ENCODE results near the gene SRSF1. TPM values are rescaled to one million over a fixed set of nuclear protein-coding genes. Genes with fewer than 3 reads are reported as not detected.

The SRSF1 gene
- total and polyA plus RNA-seq, 2 of the 4 experiments (the other 2 are of a cell fraction), result 190 to 357 TPM

GRCh38 chr17:58002973-58003372, 4.1 kb downstream of the SRSF1 start:
- intact Hi-C loops (cut with micrococcal nuclease), result no loop called here
- WGBS, 2 experiments (ENCODE audit: extremely low coverage in 2 of 2, insufficient read length in 1 of 2), result 100% methylated on average over 1 of the region's 2 CpGs; no CpG with 5 or more reads in 1 of the 2 experiments
- Histone ChIP-seq H4K5ac (ENCODE audit: low read depth, low read length) (no peak overlapping the region), H3K27ac (ENCODE audit: insufficient read depth, low read length) (no peak overlapping the region), H3K9me3 (ENCODE audit: control insufficient read depth, insufficient read depth, low read length) (no peaks in the 10 kb centered on the region), H3K4me3 (ENCODE audit: insufficient read depth, low read depth, low read length) (no peak overlapping the region), H3K9me1 (ENCODE audit: insufficient read depth, low read length) (no peaks in the 10 kb centered on the region), H4K8ac (ENCODE audit: low read depth in 2 of 2, low read length in 2 of 2) (no peak overlapping the region), H3K27me3 (ENCODE audit: control insufficient read depth, insufficient read depth, low read length) (no peaks in the 10 kb centered on the region), H4K91ac (ENCODE audit: insufficient read depth, low read depth, low read length) (no peak overlapping the region), H4K20me1 (ENCODE audit: insufficient read depth, low read length) (peaks cover 65% of the 10 kb centered on the region), H3K56ac (ENCODE audit: extremely low read depth, insufficient read depth, low read length) (no peak overlapping the region), H2AK5ac (ENCODE audit: low read depth, low read length) (no peak overlapping the region), H2BK20ac (ENCODE audit: low read depth, low read length) (no peak overlapping the region), H2BK5ac (ENCODE audit: low read depth, low read length, poor library complexity, severe bottlenecking) (no peak overlapping the region), H2AFZ (replicated peaks; ENCODE audit: low read length, poor library complexity) (no peak overlapping the region), H2AK9ac (replicated peaks; ENCODE audit: low read depth, low read length, poor library complexity) (no peak overlapping the region), H3K4me2 (ENCODE audit: low read depth, low read length) (no peak overlapping the region), H2BK120ac (ENCODE audit: low read depth, low read length) (no peak overlapping the region), H3K79me1 (ENCODE audit: low read depth in 1 of 2, low read length in 2 of 2) (peaks cover 4 to 34% of the 10 kb centered on the region in 2 experiments; a peak in 3 of 4 replicates), H3K4me1 (ENCODE audit: control insufficient read depth, insufficient read depth, low read length) (0 out of 2 replicates have a peak, but pooled peaks cover 2% of the 10 kb centered on the region), H3K36me3 (ENCODE audit: control insufficient read depth, insufficient read depth, low read length) (peaks cover 22% of the 10 kb centered on the region), H3K9ac (ENCODE audit: low read depth, low read length) (no peak overlapping the region), H3K23ac (ENCODE audit: low read depth, low read length) (no peak overlapping the region), H2BK15ac (ENCODE audit: low read depth, low read length) (no peak overlapping the region), H3K18ac (ENCODE audit: low read depth, low read length) (no peak overlapping the region), H3K14ac (replicated peaks; ENCODE audit: low read depth, low read length) (no peak overlapping the region), H3K4ac (ENCODE audit: low read depth, low read length) (no peak overlapping the region)
- ChIA-PET POLR2A (ENCODE audit: unreplicated experiment) (no interaction called here), CTCF (no interaction called here)
- no peak for TF ChIP-seq ELK1 (IDR thresholded peaks at IDR 0.05; ENCODE audit: borderline replicate concordance, low read depth, low read length)
- TF ChIP-seq BHLHE40 (IDR thresholded peaks at IDR 0.05; ENCODE audit: low read depth, low read length), result no peak
- TF ChIP-seq RAD21 (IDR thresholded peaks at IDR 0.05; ENCODE audit: low read length), result no peak
- TF ChIP-seq MAFK (IDR thresholded peaks at IDR 0.05; ENCODE audit: low read depth, low read length), result no peak
- TF ChIP-seq MAZ (IDR thresholded peaks at IDR 0.05; ENCODE audit: borderline replicate concordance, low read depth, low read length), result no peak
- TF ChIP-seq CTCF (conservative IDR thresholded peaks at IDR 0.05; ENCODE audit: low read depth, low read length), result no peak
- no peak for TF ChIP-seq POLR2A (IDR thresholded peaks at IDR 0.05; ENCODE audit: low read depth, low read length)
- TF ChIP-seq RFX5 (IDR thresholded peaks at IDR 0.05; ENCODE audit: low read depth, low read length), result no peak
- no peak for TF ChIP-seq USF2 (IDR thresholded peaks at IDR 0.05; ENCODE audit: low read depth, low read length)
- no peak for TF ChIP-seq CEBPB (IDR thresholded peaks at IDR 0.05; ENCODE audit: low read depth, low read length)
- TF ChIP-seq SMC3 (IDR thresholded peaks at IDR 0.05; ENCODE audit: low read depth, low read length), result no peak
- TF ChIP-seq CHD1 (IDR thresholded peaks at IDR 0.05; ENCODE audit: low read depth, low read length), result no peak
- no peak for TF ChIP-seq NFE2L2 (IDR thresholded peaks at IDR 0.05; ENCODE audit: low read depth, low read length)
- TF ChIP-seq FOS (IDR thresholded peaks at IDR 0.05; ENCODE audit: low read depth, low read length), result no peak
- no peak for TF ChIP-seq MXI1 (IDR thresholded peaks at IDR 0.05; ENCODE audit: borderline replicate concordance, low read depth, low read length)
- no peak for TF ChIP-seq RCOR1 (IDR thresholded peaks at IDR 0.05; ENCODE audit: insufficient replicate concordance, low read length)
- ATAC-seq (ENCODE audit: low read depth) (no peak), DNase-seq (no peak)
- in situ Hi-C loops (cut with MboI; ENCODE audit: low sequenced_read_pairs), result loop anchor here (10.0 kb wide), 2 partner anchors 112 to 878 kb away; no protein-coding TSS in a partner anchor
- BruUV-seq (replicated peaks), result no TSS peak
- dilution Hi-C loops (cut with HindIII; ENCODE audit: low sequenced_read_pairs, unreplicated experiment), result no loop called here

Data from IMR-90 (cell line).